ENCODE results near the gene SLC39A13. TPM values are rescaled to one million over a fixed set of nuclear protein-coding genes. Genes with fewer than 3 reads are reported as not detected.

SLC39A13 gene
- polyA plus RNA-seq, 3 donors, result 4.8 to 27.4 (median 5.9) TPM

DNA sequence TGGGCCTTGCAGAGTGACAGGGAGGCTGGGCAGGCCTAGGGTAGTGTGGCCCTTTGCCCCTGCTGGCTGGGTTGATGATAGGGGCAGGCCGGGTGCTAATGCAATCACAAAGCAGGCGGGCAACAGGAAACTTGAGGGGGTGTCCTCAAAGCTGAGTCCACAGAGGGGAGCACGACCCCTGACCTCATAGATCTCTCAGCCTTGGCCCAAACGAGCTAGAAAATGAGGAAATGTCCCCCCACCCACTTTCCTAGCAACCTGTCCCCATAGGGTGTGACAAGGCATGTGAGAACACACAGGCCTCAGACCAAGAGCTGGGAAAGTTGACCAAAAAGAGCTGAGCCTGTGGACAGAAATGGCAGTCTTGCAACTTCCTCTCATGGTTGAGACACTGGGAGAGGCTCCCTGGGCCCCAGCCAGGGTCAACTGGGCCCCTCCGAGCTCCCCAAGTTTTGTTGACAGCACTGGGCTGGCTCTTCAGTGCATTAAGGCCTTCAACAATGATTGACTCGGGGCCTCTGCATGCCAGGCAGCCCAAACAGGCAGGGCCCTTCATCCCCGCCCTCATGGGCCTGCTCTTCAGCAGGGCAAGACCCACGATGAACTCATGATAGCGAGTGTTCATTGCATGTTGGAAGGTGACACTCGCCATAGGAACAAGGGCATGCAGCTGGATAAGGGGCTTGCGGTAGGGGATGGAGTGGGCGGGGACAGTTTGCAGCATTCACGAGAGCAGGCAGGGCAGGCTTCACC is 20.3 kb upstream of the SLC39A13 start:
- Histone ChIP-seq H3K27me3 (ENCODE audit: control insufficient read depth in 2 of 2, insufficient read depth in 2 of 2, low read length in 2 of 2) (no peaks in the 10 kb centered on the region), H3K79me2 (ENCODE audit: insufficient read depth, low read length) (peaks cover 91% of the 10 kb centered on the region), H3K4me2 (replicated peaks; ENCODE audit: extremely low read depth, low read length, poor library complexity, severe bottlenecking) (peak overlapping the region; percentile 27), H3K27ac (ENCODE audit: low read depth in 1 of 2, low read length in 2 of 2) (peak overlapping the region; percentile 98 to 100), H3K4me3 (replicated peaks in 1 of 3; ENCODE audit: low read depth in 2 of 3, low read length in 3 of 3) (peak overlapping the region in 1 of 3 experiments; percentile 50), H3K36me3 (replicated peaks in 1 of 2; ENCODE audit: control insufficient read depth in 1 of 2, insufficient read depth in 2 of 2, low read length in 2 of 2) (peaks cover 5 to 15% of the 10 kb centered on the region in 2 donors), H3K4me1 (ENCODE audit: control insufficient read depth in 1 of 2, insufficient read depth in 2 of 2, low read length in 2 of 2) (peaks cover 76 to 83% of the 10 kb centered on the region in 2 donors), H4K20me1 (ENCODE audit: insufficient read depth, low read length) (no peaks in the 10 kb centered on the region), H2AFZ (ENCODE audit: insufficient read depth, low read depth, low read length, poor library complexity, severe bottlenecking) (peak overlapping the region; percentile 22), H3K9ac (ENCODE audit: insufficient read depth, low read length, poor library complexity, severe bottlenecking) (peak overlapping the region; percentile 99), H3K9me3 (replicated peaks in 1 of 2; ENCODE audit: control insufficient read depth in 1 of 2, insufficient read depth in 1 of 2, low read length in 2 of 2) (no peaks in the 10 kb centered on the region)
- H3K9me3 Mint-ChIP-seq, result peaks cover 0 to 2% (median 0%) of the 10 kb centered on the region in 7 donors
- intact Hi-C loops (cut with micrococcal nuclease), result no loop called here
- WGBS (ENCODE audit: insufficient coverage), result 16% methylated on average over 11 of the region's 13 CpGs
- no peak for TF ChIP-seq CTCF (IDR thresholded peaks at IDR 0.05)
- peaks cover 72% of the 10 kb centered on the region for H3K4me1 Mint-ChIP-seq
- H3K27ac Mint-ChIP-seq, result peak overlapping the region; percentile 99 to 100 (median 100)
- H3K36me3 Mint-ChIP-seq, result peaks cover 24 to 74% of the 10 kb centered on the region in 2 donors
- H3K27me3 Mint-ChIP-seq (ENCODE audit: low read depth in 3 of 3), result peaks cover 0 to 3% (median 0%) of the 10 kb centered on the region in 3 donors
- peak overlapping the region; percentile 72 to 73 for H3K4me3 Mint-ChIP-seq
- peak; percentile 90 to 96 (median 95) for DNase-seq

DNA sequence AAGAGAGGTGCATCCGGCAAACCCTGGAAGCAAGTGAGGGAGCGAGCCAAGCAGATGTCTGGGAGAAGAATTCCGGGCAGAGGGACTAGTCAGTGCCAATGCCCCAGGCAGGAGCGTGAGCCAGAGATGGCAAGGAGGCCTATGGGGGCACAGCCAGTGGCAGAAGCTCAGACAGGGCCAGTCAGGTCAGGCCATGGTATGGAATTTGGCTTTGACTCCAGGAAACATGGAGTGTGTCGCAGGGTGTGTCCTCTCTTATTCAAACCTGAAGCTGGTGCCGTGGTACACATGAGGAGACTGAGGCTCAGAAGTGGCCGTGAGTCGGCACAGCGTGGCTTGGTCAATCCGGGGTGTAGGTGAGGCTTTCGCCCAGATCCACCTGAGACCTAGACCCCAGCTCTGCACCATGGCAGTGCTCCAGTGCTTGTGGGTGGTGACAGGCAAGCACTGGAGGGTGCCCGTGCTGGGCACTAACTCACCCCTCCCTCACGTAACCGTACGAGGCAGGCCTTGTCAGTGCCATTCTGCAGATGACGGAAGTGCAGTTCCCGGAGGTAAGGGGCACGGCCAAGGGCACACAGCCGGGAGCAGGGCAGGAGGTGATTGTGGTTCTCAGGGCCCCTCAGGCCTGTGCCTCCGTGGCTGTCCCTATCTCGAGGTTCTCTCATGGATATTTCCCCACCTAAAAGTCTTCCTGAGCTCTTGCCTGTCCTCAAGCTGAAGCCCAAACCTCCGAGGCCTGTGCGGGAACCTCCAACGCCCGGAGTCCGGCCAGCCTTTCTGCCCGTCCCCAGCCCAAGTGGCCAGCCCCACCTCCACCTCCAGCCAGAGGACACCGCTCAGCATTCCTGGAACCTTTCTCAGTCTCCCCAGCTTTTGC is 19.5 kb upstream of the SLC39A13 start:
- Mint-ChIP-seq H3K27me3 (ENCODE audit: low read depth in 3 of 3) (peaks cover 0 to 3% (median 0%) of the 10 kb centered on the region in 3 donors), H3K4me1 (peaks cover 72% of the 10 kb centered on the region), H3K27ac (peak overlapping the region; percentile 99 to 100 (median 100)), H3K9me3 (peaks cover 0 to 2% (median 0%) of the 10 kb centered on the region in 7 donors), H3K4me3 (peak overlapping the region; percentile 72 to 88), H3K36me3 (peaks cover 20 to 72% of the 10 kb centered on the region in 2 donors)
- H3K79me2 ChIP-seq (ENCODE audit: insufficient read depth, low read length), result peaks cover 91% of the 10 kb centered on the region
- no peaks in the 10 kb centered on the region for H3K9me3 ChIP-seq (replicated peaks in 1 of 2; ENCODE audit: control insufficient read depth in 1 of 2, insufficient read depth in 1 of 2, low read length in 2 of 2)
- H2AFZ ChIP-seq (ENCODE audit: insufficient read depth, low read depth, low read length, poor library complexity, severe bottlenecking), result no peak overlapping the region
- TF ChIP-seq CTCF (IDR thresholded peaks at IDR 0.05), result no peak
- H3K36me3 ChIP-seq (replicated peaks in 1 of 2; ENCODE audit: control insufficient read depth in 1 of 2, insufficient read depth in 2 of 2, low read length in 2 of 2), result peaks cover 0 to 9% of the 10 kb centered on the region in 2 donors
- no peaks in the 10 kb centered on the region for H3K27me3 ChIP-seq (ENCODE audit: control insufficient read depth in 2 of 2, insufficient read depth in 2 of 2, low read length in 2 of 2)
- H3K4me1 ChIP-seq (ENCODE audit: control insufficient read depth in 1 of 2, insufficient read depth in 2 of 2, low read length in 2 of 2), result peaks cover 76 to 83% of the 10 kb centered on the region in 2 donors
- H3K9ac ChIP-seq (ENCODE audit: insufficient read depth, low read length, poor library complexity, severe bottlenecking), result peak overlapping the region; percentile 99
- WGBS (ENCODE audit: insufficient coverage), result 68% methylated on average over 26 of the region's 28 CpGs
- no peaks in the 10 kb centered on the region for H4K20me1 ChIP-seq (ENCODE audit: insufficient read depth, low read length)
- H3K27ac ChIP-seq (ENCODE audit: low read depth in 1 of 2, low read length in 2 of 2), result peak overlapping the region; percentile 98 to 100
- H3K4me2 ChIP-seq (replicated peaks; ENCODE audit: extremely low read depth, low read length, poor library complexity, severe bottlenecking), result peak overlapping the region; percentile 79
- intact Hi-C loops (cut with micrococcal nuclease), result no loop called here
- H3K4me3 ChIP-seq (replicated peaks in 1 of 3; ENCODE audit: low read depth in 2 of 3, low read length in 3 of 3), result peak overlapping the region in 2 of 3 experiments; percentile 12 to 50
- peak in 2 of 3 donors; percentile 57 to 59 for DNase-seq
